22Rv1 (cell line): ENCODE results near the gene SRCAP.

Source experiments
- H3K27ac ChIP-seq: fragments of 450-650 bp; 2 replicates; pipeline ENCODE4 v1.5.1; 2017
- ZFX ChIP-seq: fragments of 450-650 bp; IDR thresholded peaks from 2 replicates; pipeline ENCODE4 v1.6.1; 2017; ENCODE audit warnings: antibody characterized with exemption, borderline replicate concordance
- TF ChIP-seq, protein P1 (sequence below): fragments of 450-650 bp; IDR thresholded peaks from 2 replicates; pipeline ENCODE4 v1.5.1; 2017; ENCODE audit warnings: mild to moderate bottlenecking

The SRCAP gene

DNA sequence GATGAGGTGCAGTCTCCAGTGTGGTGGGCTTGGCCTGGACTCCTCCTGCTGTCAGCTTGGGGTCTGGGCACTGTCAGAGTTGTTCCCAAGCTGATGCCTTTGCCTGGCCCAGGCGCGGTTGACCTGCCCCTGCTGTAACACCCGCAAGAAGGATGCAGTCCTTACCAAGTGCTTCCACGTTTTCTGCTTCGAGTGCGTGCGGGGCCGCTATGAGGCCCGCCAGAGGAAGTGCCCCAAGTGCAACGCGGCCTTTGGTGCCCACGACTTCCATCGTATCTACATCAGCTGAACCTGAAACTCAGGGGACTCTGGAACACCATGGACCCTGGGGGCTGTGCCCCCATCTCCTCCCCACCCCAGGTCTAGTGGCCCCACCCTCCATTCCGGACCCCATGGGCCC is 74.9 kb downstream of the SRCAP start:
- peak overlapping the region; percentile 94 for H3K27ac ChIP-seq
- no peak for TF ChIP-seq ZFX
- TF ChIP-seq, protein P1, sequence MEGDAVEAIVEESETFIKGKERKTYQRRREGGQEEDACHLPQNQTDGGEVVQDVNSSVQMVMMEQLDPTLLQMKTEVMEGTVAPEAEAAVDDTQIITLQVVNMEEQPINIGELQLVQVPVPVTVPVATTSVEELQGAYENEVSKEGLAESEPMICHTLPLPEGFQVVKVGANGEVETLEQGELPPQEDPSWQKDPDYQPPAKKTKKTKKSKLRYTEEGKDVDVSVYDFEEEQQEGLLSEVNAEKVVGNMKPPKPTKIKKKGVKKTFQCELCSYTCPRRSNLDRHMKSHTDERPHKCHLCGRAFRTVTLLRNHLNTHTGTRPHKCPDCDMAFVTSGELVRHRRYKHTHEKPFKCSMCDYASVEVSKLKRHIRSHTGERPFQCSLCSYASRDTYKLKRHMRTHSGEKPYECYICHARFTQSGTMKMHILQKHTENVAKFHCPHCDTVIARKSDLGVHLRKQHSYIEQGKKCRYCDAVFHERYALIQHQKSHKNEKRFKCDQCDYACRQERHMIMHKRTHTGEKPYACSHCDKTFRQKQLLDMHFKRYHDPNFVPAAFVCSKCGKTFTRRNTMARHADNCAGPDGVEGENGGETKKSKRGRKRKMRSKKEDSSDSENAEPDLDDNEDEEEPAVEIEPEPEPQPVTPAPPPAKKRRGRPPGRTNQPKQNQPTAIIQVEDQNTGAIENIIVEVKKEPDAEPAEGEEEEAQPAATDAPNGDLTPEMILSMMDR, result no peak

DNA sequence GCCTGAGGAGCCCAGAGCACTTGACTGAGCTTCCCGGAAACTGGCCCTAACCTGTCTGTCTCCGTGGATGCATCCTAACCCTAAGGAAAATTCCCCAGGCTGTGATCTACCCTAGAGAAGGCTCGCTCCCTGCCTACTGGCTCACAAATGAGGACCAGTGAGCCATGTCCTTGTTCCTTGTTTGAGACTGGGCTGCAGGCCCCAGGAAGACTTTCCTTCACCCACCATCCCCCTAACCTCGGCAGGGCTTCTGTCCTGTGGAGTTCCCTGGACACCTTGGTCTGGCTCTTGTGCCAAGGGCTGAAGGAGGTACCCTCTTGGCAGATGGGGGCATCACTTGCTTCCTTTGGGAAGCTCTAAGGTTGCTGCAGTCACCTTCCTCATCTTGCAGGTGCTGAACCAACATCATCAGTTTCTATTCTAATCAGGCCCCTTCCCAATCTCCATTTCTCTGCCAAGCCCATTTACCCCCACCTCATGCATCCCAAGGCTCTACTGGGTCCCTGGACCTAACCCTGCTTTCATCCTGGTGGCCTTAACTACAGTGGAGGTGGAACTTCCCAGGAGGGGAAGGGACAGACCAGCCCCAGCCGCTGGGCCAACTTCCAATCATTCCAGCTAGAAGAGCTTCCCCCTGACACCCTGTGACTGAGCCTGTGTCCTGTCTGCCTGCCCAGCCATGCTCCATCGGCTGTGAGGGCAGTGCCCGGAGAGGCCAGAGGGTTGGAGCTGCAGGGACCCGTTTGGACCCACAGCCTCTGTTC is 75.6 kb downstream of the SRCAP start:
- TF ChIP-seq, protein P1, result no peak
- TF ChIP-seq ZFX, result no peak
- H3K27ac ChIP-seq, result peak overlapping the region; percentile 94

DNA sequence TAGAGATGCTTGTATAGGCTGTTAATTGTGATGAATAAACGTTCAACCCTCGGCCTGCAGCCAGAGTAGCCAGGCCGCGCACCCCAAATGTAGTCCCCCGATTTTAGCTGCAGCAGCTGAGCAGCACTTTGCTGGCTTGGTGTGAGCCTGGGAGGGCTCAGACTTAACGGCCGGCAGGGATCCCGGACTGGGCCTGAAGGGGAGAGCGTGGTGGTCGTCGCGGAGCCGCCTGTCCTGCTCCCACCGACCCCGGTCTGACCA is 76.1 kb downstream of the SRCAP start:
- H3K27ac ChIP-seq, result peak overlapping the region; percentile 94
- TF ChIP-seq, protein P1, result no peak
- no peak for TF ChIP-seq ZFX

DNA sequence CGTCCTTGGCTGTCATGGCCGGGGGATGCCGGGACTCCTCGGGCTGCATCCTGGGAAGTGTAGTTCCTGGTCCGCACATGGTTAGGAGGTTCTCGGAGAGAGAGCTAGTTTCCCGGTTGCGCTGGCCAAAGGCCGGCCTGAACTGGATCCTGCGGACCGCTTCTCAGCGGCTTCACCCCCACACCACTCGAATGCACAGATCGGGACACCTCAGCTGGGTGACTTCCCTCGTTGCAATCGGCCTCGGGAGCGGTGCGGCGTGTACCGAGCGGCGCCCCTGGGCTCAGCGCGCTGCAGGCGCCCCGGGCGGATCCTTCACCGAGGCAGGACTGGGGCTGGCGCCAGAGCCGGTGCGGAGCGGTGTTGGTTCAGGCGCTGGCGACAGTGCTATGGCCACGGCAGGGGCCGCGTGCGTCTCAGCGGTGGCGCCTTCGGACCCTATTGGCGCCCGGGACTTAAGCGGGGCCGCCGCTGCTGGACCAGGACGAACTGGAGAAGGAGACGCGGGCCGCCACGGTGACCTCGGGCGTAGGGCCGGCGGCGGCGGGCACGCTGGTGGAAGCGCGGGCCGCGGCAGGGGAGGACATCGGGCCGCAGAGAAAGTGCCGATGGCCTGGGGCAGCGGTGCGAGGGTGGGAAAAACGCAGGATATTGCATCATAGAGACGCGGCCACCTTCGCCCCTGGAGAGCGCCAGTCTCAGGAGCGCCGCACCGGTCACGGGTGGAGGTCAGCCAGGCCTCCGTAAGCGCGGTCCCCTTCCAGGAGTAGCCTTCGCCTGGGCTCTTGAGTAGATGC is 76.6 kb downstream of the SRCAP start:
- peak overlapping the region; percentile 94 for H3K27ac ChIP-seq
- TF ChIP-seq, protein P1, result no peak
- no peak for TF ChIP-seq ZFX

DNA sequence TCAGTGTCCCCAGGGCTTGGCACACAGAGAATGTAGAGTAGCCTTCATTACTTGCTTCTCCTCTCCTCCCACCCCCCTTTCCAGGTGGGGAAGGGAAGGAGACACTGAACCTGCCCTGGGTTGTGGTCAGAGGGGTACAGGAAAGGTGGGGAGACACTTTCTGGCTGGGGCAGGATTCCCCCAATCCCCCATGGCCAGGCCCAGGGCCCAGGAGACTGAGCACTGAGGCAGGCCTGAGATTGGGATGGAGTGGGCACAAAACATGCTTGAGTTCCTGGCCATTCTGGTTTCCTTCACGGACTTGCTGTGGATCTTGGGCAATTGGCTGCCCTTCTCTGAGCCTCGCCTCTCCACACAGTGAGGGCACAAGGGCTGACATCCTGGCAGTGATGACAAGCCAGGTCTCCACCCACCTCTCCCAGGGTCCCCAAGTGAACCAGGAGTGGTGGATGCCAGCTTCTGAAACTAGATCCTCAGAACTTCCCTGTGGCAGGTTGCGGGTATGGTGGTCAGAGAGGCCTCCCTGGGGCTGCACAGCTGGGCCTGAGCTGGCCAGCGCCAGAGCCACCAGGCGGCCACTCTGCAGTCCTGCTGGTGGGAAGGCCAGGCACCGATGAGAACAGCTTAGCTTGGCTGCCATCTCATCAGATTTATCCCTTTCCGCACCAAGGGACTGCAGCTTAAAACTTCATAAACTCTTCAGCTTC is 78.8 kb downstream of the SRCAP start:
- peak overlapping the region; percentile 94 for H3K27ac ChIP-seq
- TF ChIP-seq ZFX, result no peak
- TF ChIP-seq, protein P1, result no peak

DNA sequence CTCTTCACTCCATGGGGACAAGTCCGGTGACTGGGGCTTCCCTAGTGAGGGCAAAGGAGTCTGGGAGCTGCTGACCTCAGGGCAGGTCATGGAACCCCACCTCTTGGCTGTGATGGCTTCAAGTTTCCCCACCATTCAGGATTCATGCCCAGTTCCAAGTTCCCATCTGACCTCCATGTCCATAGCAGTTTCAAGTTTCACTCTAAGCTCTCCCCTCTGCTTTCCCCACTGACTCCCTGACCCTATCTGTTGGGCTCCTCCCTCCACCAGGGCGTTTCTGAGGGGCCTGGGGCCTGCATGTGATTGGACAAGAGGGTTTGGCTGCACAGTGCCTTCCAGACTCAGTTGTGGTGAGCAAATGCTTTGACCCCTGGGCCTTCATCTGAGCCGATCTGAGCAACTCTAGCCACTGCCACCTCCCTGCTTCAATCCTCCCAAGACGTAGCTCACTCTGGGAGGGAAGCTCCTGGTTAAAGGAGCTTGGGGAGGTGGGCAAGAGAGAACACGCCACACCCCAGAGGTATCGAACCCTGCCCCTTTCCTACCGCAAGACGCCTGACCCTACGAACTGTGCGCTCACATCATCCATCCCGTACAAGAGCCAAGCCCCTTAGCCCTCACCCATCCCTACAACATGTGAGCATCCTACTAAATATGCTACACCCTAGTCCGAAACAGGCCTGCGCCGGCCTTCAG is 79.7 kb downstream of the SRCAP start:
- peak overlapping the region; percentile 94 for H3K27ac ChIP-seq
- TF ChIP-seq, protein P1, result no peak
- no peak for TF ChIP-seq ZFX
